ENCODE measurements around the gene SYS1.

SYS1 gene

GRCh38 chr20:45366192-45366591 is 3.2 kb downstream of the SYS1 start:
- Histone ChIP-seq H3K4me2 (ENCODE audit: low read length) (no peak overlapping the region), H3K9ac (no peak overlapping the region), H3K27me3 (ENCODE audit: control insufficient read depth, insufficient read depth, low read length) (no peaks in the 10 kb centered on the region), H3K4me3 (ENCODE audit: low read depth, low read length) (no peak overlapping the region), H3K27ac (no peak overlapping the region), H3K79me2 (peaks cover 7% of the 10 kb centered on the region), H3K4me1 (peaks cover 4% of the 10 kb centered on the region), H2AFZ (no peak overlapping the region), H3K9me3 (ENCODE audit: control insufficient read depth, low read length) (no peaks in the 10 kb centered on the region), H3K36me3 (ENCODE audit: control insufficient read depth, insufficient read depth, low read length) (no peaks in the 10 kb centered on the region)
- TF ChIP-seq CTCF (IDR thresholded peaks at IDR 0.05) = no peak

GRCh38 chr20:45366631-45367030 is 3.7 kb downstream of the SYS1 start:
- Histone ChIP-seq H3K4me3 (ENCODE audit: low read depth, low read length) (no peak overlapping the region), H3K27ac (no peak overlapping the region), H3K4me2 (ENCODE audit: low read length) (no peak overlapping the region), H3K4me1 (peaks cover 4% of the 10 kb centered on the region), H3K9me3 (ENCODE audit: control insufficient read depth, low read length) (no peaks in the 10 kb centered on the region), H3K36me3 (ENCODE audit: control insufficient read depth, insufficient read depth, low read length) (no peaks in the 10 kb centered on the region), H3K79me2 (peaks cover 7% of the 10 kb centered on the region), H3K27me3 (ENCODE audit: control insufficient read depth, insufficient read depth, low read length) (no peaks in the 10 kb centered on the region), H2AFZ (no peak overlapping the region), H3K9ac (no peak overlapping the region)
- TF ChIP-seq CTCF (IDR thresholded peaks at IDR 0.05) = no peak

- Histone ChIP-seq H3K9ac (no peak overlapping the region), H3K4me3 (ENCODE audit: low read depth, low read length) (no peak overlapping the region), H3K4me2 (ENCODE audit: low read length) (no peak overlapping the region), H3K27ac (no peak overlapping the region), H3K4me1 (peaks cover 4% of the 10 kb centered on the region), H3K36me3 (ENCODE audit: control insufficient read depth, insufficient read depth, low read length) (no peaks in the 10 kb centered on the region), H3K9me3 (ENCODE audit: control insufficient read depth, low read length) (no peaks in the 10 kb centered on the region), H3K27me3 (ENCODE audit: control insufficient read depth, insufficient read depth, low read length) (no peaks in the 10 kb centered on the region), H2AFZ (no peak overlapping the region), H3K79me2 (peaks cover 7% of the 10 kb centered on the region)
- TF ChIP-seq CTCF (IDR thresholded peaks at IDR 0.05) = no peak
These were observed 4.2 kb downstream of the SYS1 start for GRCh38 chr20:45367126-45367525.

- Histone ChIP-seq H3K4me2 (ENCODE audit: low read length) (no peak overlapping the region), H3K9me3 (ENCODE audit: control insufficient read depth, low read length) (no peaks in the 10 kb centered on the region), H3K27me3 (ENCODE audit: control insufficient read depth, insufficient read depth, low read length) (no peaks in the 10 kb centered on the region), H3K4me3 (ENCODE audit: low read depth, low read length) (no peak overlapping the region), H3K36me3 (ENCODE audit: control insufficient read depth, insufficient read depth, low read length) (no peaks in the 10 kb centered on the region), H2AFZ (no peak overlapping the region), H3K79me2 (peaks cover 11% of the 10 kb centered on the region), H3K4me1 (peaks cover 4% of the 10 kb centered on the region), H3K9ac (no peak overlapping the region), H3K27ac (no peak overlapping the region)
- no peak for TF ChIP-seq CTCF (IDR thresholded peaks at IDR 0.05)
These were observed 5.4 kb downstream of the SYS1 start for GRCh38 chr20:45368221-45368980.
